MM.1S (cell line): Measurements from ENCODE around the gene OSBPL5.

ENCODE experiments used
- DNase-seq: peaks from one replicate; pipeline ENCODE4 v3.0.0-alpha.2; 2015
- H2AFZ ChIP-seq: fragments of 300-600 bp; sonication (generic); 2 replicates; pipeline ENCODE4 v1.6.0; 2016; ENCODE audit warnings: antibody characterized with exemption, low read length
- H3F3A ChIP-seq: fragments of 300-600 bp; sonication (generic); 2 replicates; pipeline ENCODE4 v1.6.1; 2016; ENCODE audit warnings: mild to moderate bottlenecking, antibody characterized with exemption, low read length, moderate library complexity, mixed read lengths; ENCODE audit not compliant: insufficient read depth
- H3K27ac ChIP-seq: fragments of 300-600 bp; sonication (generic); 2 replicates; pipeline ENCODE4 v1.5.1; 2016; ENCODE audit warnings: mild to moderate bottlenecking, low read length
- H3K27me3 ChIP-seq: fragments of 300-600 bp; sonication (generic); replicated peaks from 2 replicates; pipeline ENCODE4 v1.6.0; 2016; ENCODE audit warnings: low read length; ENCODE audit not compliant: insufficient read depth
- H3K36me3 ChIP-seq: fragments of 300-600 bp; sonication (generic); replicated peaks from 2 replicates; pipeline ENCODE4 v1.6.1; 2016; ENCODE audit warnings: mild to moderate bottlenecking, low read length, mixed read lengths; ENCODE audit not compliant: insufficient read depth
- H3K4me1 ChIP-seq: fragments of 300-600 bp; sonication (generic); 2 replicates; pipeline ENCODE4 v1.6.1; 2016; ENCODE audit warnings: low read length, mixed read lengths
- H3K4me2 ChIP-seq: fragments of 300-600 bp; sonication (generic); 2 replicates; pipeline ENCODE4 v1.6.0; 2016; ENCODE audit warnings: low read depth, low read length
- H3K4me3 ChIP-seq: fragments of 300-600 bp; sonication (generic); 2 replicates; pipeline ENCODE4 v1.5.1; 2016; ENCODE audit warnings: low read length, mixed read lengths
- H3K79me2 ChIP-seq: fragments of 300-600 bp; sonication (generic); 2 replicates; pipeline ENCODE4 v1.6.1; 2016; ENCODE audit warnings: mixed run types, low read length, mixed read lengths
- H3K9ac ChIP-seq: fragments of 300-600 bp; sonication (generic); 2 replicates; pipeline ENCODE4 v1.6.1; 2016; ENCODE audit warnings: low read length, mixed read lengths
- H3K9me2 ChIP-seq: fragments of 300-600 bp; sonication (generic); replicated peaks from 2 replicates; pipeline ENCODE4 v1.6.1; 2016; ENCODE audit warnings: mild to moderate bottlenecking, low read length, mixed read lengths; ENCODE audit not compliant: insufficient read depth
- H3K9me3 ChIP-seq: fragments of 300-600 bp; sonication (generic); replicated peaks from 2 replicates; pipeline ENCODE4 v1.6.1; 2016; ENCODE audit warnings: mild to moderate bottlenecking, low read length, mixed read lengths; ENCODE audit not compliant: insufficient read depth
- H4K20me1 ChIP-seq: fragments of 300-600 bp; sonication (generic); 2 replicates; pipeline ENCODE4 v1.6.1; 2016; ENCODE audit warnings: mild to moderate bottlenecking, low read length, moderate library complexity, mixed read lengths; ENCODE audit not compliant: insufficient read depth
- CTCF ChIP-seq: fragments of 300-600 bp; sonication (generic); IDR thresholded peaks from 2 replicates; pipeline ENCODE4 v1.5.1; 2016; ENCODE audit warnings: antibody characterized with exemption, low read length, mixed read lengths
- EZH2 ChIP-seq: fragments of 300-600 bp; sonication (generic); optimal IDR thresholded peaks from 2 replicates; pipeline ENCODE3; 2017; ENCODE audit warnings: low read depth, mild to moderate bottlenecking, antibody characterized with exemption, low read length, mixed read lengths
- EZH2phosphoT487 ChIP-seq: fragments of 300-600 bp; sonication (generic); IDR thresholded peaks from 2 replicates; pipeline ENCODE4 v1.6.1; 2018; ENCODE audit warnings: antibody characterized with exemption, low read length

The OSBPL5 gene

GRCh38 chr11:3060436-3061025 is 104.6 kb downstream of the OSBPL5 start:
- Histone ChIP-seq H3F3A (no peaks in the 10 kb centered on the region), H3K9me3 (no peaks in the 10 kb centered on the region), H3K36me3 (no peaks in the 10 kb centered on the region), H3K4me1 (peaks cover 15% of the 10 kb centered on the region; the same call in 1 of the 2 replicates), H3K9me2 (no peaks in the 10 kb centered on the region), H2AFZ (no peak overlapping the region), H3K4me2 (no peak overlapping the region), H3K79me2 (peaks cover 17% of the 10 kb centered on the region), H3K9ac (no peak overlapping the region), H3K4me3 (no peak overlapping the region), H4K20me1 (no peaks in the 10 kb centered on the region), H3K27me3 (no peaks in the 10 kb centered on the region), H3K27ac (no peak overlapping the region)
- TF ChIP-seq EZH2phosphoT487 (no peak), EZH2 (no peak), CTCF (no peak)
- DNase-seq: no peak

- peak overlapping the region; percentile 33; the same call in 1 of the 2 replicates for H3K27ac ChIP-seq
- no peaks in the 10 kb centered on the region for H4K20me1 ChIP-seq
- H3K9ac ChIP-seq: no peak overlapping the region
- H3K27me3 ChIP-seq: no peaks in the 10 kb centered on the region
- no peaks in the 10 kb centered on the region for H3F3A ChIP-seq
- peaks cover 32% of the 10 kb centered on the region for H3K79me2 ChIP-seq
- H3K9me3 ChIP-seq: no peaks in the 10 kb centered on the region
- no peak for DNase-seq
- no peaks in the 10 kb centered on the region for H3K9me2 ChIP-seq
- no peak overlapping the region for H3K4me3 ChIP-seq
- peak overlapping the region; percentile 57 for H2AFZ ChIP-seq
- no peak for TF ChIP-seq EZH2phosphoT487
- peak; percentile 28; the same call in 1 of the 2 replicates for TF ChIP-seq CTCF
- no peaks in the 10 kb centered on the region for H3K36me3 ChIP-seq
- peaks cover 15% of the 10 kb centered on the region; the same call in 1 of the 2 replicates for H3K4me1 ChIP-seq
- H3K4me2 ChIP-seq: peak overlapping the region; percentile 18; the same call in 1 of the 2 replicates
Measured at GRCh38 chr11:3058753-3059664, 106.1 kb downstream of the OSBPL5 start.

- no peaks in the 10 kb centered on the region for H3K36me3 ChIP-seq
- peaks cover 46% of the 10 kb centered on the region for H3K79me2 ChIP-seq
- H3K27me3 ChIP-seq: no peaks in the 10 kb centered on the region
- no peaks in the 10 kb centered on the region for H3K9me3 ChIP-seq
- peak; percentile 95 for DNase-seq
- H3K9me2 ChIP-seq: no peaks in the 10 kb centered on the region
- TF ChIP-seq CTCF (no peak), EZH2phosphoT487 (no peak)
- H3K4me2 ChIP-seq: peak within 1 kb of the TSS; percentile 91
- peaks cover 15% of the 10 kb centered on the region; the same call in 1 of the 2 replicates for H3K4me1 ChIP-seq
- peak within 1 kb of the TSS; percentile 97 for H2AFZ ChIP-seq
- H3F3A ChIP-seq: no peaks in the 10 kb centered on the region
- no peaks in the 10 kb centered on the region for H4K20me1 ChIP-seq
- H3K4me3 ChIP-seq: peak within 1 kb of the TSS; percentile 100
- peak within 1 kb of the TSS; percentile 67; the same call in 1 of the 2 replicates for H3K27ac ChIP-seq
- peak within 1 kb of the TSS; percentile 98 for H3K9ac ChIP-seq
Measured at GRCh38 chr11:3057069-3057963, 107.8 kb downstream of the OSBPL5 start, which contains the start of gene CARS1. TSS of gene CARS1 (minus strand) at chr11:3057423. CDS start at chr11:3057367, 56 bp downstream.
